Activated CD4-positive, CD25-positive, alpha-beta regulatory T cell (primary cell): ENCODE results near the gene C3.
A peak's percentile ranks its signal among the peaks of the same experiment; 100 is the strongest.
"Not testable (repeated sequence)": the region's sequence is repeated elsewhere in the genome, so short reads cannot be mapped to it uniquely, and the experiment has no call there.

ENCODE experiments used
- DNase-seq, 4 experiments: peaks; one replicate each; lab custom pipeline; 2025; lab: John Stamatoyannopoulos, UW

Gene C3

DNA sequence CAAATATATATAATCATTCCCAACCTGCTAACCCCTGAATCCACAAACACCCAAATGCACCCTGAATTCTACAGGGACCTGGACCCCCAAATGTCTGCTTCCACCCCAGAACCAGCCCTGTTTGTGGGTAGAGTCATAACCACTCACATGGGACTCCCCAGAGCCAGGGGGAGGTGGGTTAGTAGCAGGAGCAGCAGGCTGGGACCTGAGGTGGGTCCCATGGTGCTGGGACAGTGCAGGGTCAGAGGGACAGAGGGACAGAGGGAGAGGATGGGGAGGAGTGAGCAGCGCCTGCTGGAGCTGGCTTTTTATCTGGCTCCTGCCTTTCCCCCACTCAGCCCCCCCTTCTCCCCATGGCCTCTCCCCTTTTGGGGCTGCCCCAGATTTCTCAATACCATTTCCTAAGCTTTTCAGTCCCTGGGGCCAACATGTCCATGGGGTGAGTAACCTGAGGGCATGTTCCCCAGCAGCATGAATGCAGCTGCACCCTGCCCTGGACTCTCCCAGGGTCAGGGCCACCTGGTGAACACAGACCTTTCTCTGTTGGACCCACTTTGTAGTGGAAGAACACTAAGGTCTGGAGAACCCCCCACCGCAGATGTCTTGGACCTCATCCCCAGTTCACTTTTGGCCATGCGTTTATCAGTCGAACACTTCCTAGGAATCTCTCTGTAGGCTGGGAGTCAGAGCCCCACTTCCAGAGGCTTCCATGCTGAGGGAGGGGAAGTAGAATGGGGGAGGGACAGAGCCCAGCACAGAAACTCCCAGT is at the start of gene C3:
TSS of gene C3 (minus strand) at position 282 of the 769 bp plus-strand sequence. CDS start at position 221, 61 bp downstream.
- DNase-seq = no peak

- no peak for DNase-seq
Observed at GRCh38 chr19:6769006-6769619, 48.7 kb upstream of the C3 start.

GRCh38 chr19:6768236-6768785 is 47.9 kb upstream of the C3 start:
- DNase-seq = no peak

GRCh38 chr19:6767357-6768235 is 47.1 kb upstream of the C3 start, which contains the start of gene SH2D3A:
SH2D3A (minus strand) TSS chr19:6767435; CDS start chr19:6763748, 3,687 bp downstream.
- peak; percentile 79 to 86 (median 86) for DNase-seq

- DNase-seq = peak in 1 of 4 experiments; percentile 57
Observed at GRCh38 chr19:6767081-6767356, 46.6 kb upstream of the C3 start.

DNA sequence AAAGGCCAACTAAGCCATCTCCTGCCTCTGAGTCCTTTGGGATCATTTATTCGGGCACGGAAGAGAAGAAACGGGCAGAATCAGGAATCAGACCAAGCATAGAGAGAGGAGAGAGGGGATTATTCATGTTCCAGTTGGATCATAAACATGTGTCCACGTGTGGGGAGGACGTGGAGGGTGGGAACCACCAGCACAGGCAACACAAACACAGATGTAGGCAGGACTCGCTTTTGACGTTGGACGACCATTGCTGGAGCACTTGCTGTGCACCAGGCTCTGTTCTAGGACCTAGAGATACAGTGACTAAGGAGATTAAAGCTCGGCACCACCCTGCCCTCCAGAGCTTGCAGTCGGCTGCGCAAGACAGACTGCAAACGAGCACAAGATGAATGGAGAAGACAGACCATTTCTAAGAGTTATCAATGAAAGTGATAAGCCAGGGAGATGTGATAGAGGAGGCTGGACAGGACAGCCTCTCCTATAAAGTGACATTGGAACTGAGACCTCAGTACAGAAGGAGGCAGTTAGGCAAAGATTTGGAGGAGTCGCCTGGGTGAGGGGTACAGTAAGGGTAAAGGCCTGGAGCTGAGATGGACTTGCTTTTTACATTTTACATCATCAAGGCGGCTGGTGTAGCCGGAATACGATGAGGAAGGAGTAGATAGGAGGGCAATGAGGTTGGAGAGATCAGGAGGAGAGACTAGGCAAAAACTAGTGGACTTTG is 46.1 kb upstream of the C3 start:
- no peak for DNase-seq

GRCh38 chr19:6765738-6766356 is 45.4 kb upstream of the C3 start:
- no peak for DNase-seq

- not testable (repeated sequence) for DNase-seq
Observed at GRCh38 chr19:6762253-6762797, 41.9 kb upstream of the C3 start.

DNA sequence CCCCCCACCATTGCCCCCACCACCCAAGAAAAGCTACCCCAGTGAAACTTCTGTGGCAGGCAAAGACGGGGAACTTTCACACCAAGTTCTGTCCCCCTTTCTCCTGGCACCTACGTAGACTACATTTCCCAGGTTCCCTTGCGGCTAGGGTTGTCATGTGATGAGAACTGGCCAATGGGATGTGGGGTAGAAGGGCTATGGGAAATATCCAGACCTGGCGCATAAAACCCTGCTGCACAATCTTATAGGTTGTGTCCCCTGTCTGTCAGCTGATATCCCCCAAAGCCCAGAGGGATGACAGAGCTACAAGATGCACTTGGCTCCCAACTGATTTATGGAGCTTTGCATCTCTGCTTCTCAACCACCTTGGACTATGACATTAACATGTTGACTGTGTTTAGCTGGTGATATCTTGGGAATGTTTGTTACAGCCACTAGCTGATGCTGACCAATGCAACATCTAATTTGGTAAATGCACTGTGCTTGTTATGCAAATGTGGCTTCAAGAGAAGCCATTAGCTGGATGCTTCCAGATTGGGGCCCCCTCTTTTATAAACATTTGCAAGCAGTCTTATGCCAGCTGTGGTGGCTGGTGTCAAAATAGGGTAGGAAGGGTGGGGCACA is 40.7 kb upstream of the C3 start:
- DNase-seq = no peak

- no peak for DNase-seq
Observed at GRCh38 chr19:6760606-6761005, 40.2 kb upstream of the C3 start.

DNA sequence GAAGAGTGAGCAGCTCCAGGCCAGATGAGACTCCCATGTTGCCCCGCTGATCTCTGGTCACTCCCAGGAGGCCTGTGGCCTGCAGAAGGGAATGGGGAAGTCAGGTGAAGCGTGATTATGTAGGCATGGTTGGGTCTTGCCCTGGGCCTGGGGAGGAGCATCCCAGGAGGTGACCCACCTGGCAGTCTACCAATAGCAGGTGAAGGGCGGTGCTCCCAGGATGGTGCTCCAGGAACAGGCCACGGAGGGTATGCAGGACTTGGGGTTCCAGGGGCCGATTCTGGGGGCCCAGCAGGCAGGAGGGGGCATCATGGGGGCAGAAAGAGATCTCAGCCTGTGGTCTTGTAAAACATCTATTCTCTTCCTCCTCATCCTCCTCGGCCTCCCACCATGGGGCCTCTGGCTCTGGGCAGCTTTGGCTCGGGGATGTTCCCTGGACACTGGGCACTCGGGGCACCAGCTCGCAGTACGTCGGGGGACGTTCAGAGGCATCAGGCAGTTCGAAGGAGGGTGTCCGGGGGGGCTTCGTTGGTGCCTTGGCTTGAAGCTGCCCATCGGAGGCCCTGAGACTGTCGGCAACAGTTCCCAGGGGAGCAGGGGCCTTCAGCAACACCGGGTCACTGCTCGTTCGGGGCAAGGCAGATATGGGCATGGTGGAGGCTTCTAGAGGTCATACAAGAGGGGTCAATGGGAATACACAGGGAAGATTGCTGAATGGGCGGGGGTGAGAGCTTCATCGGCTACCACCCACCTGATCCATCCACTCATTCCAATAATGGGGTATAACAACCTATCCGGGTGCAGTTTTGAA is 34.4 kb upstream of the C3 start:
- no peak for DNase-seq

DNA sequence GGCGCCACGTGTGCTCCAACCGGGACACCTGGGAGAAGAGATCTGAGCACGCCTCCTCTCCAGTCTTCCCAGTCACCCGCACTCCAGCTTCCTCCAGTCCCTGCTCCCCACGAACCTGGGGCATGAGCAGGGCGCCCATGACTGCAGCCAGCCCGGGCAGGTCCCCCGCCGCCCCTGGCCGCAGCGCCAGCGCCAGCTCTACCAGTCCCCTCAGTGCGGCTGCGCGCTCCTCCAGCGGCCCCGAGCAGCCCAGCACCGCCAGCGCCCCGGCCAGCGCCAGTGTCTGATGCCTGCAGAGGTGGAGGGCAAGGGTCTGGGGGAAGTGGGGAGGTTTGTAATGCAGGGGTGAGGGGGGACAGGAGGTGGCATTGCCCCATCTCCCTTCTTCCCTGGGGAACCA is 33.7 kb upstream of the C3 start:
- DNase-seq = no peak

DNA sequence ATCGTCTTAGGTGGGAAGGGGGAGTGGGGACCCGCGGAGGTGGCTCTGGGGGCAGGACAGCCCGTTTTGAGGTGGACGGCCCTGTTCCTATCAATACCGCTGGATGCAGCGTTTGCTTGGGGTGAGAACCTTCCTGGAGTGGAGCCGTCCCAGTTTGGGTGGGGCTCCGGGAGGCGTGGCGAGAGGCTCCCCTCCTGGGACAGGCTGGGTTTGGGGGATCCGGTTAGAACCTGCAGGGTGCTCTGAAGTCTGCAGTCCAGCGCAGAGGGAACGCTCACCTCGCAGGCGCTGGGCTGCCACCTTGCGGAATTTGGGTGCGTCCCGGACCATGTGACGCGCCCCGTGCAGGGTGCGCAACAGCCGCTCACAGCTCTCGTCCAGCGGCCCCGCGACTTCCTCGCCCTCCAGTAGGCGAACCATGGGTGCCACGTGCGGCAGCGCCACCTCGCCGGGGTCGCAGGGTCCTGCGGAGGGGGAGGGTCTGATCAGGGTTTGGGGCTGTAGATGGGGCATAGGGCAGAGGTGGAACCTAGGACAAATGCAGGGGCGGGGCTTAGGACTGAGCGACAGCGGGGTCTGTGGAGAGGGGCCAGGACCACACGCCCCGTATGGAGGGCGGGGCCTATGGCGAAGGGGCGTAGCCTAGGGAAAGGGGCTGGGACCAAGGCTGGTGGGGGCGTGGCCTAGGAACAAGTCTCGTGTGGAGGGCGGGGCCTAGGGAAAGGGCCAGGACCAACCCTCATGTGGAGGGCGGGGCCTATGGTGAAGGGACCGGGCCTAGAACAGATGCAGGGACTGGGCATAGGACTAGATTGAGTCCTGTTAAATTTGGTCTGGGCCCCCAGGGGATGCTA is 33.0 kb upstream of the C3 start:
- peak; percentile 50 to 75 (median 60) for DNase-seq

- DNase-seq = no peak
Observed at GRCh38 chr19:6752256-6753177, 32.1 kb upstream of the C3 start.

GRCh38 chr19:6751189-6751588 is 30.7 kb upstream of the C3 start:
- no peak for DNase-seq

- no peak for DNase-seq
Observed at GRCh38 chr19:6750062-6750461, 29.6 kb upstream of the C3 start.

DNA sequence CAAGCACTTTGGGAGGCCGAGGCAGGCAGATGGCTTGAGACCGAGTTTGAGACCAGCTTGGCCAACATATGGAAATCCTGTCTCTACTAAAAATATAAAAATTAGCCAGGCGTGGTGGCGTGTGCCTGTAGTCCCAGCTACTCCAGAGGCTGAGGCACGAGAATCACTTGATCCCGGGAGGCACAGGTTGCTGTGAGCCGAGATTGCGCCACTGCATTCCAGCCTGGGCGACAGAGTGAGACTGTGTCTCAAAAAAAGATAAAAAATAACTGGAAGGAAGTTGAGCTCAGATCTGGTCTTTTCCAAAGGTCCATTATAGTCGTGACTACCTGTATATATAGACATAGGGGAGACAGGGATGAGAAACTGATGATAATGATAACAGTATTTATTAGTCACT is 28.1 kb upstream of the C3 start:
- not testable (repeated sequence) for DNase-seq

GRCh38 chr19:6745965-6746364 is 25.5 kb upstream of the C3 start:
- no peak for DNase-seq
